Hepatocyte (in vitro differentiated cells): ENCODE measurements around the gene NME9.

ENCODE experiments used
- CTCF ChIP-seq: fragments of 200-600 bp; sonication (generic); IDR thresholded peaks from 2 replicates; pipeline ENCODE4 v1.5.1; 2016; ENCODE audit warnings: antibody characterized with exemption, mild to moderate bottlenecking; ENCODE audit not compliant: poor library complexity
- EZH2phosphoT487 ChIP-seq: fragments of 200-600 bp; sonication (generic); IDR thresholded peaks from one replicate; pipeline ENCODE4 v1.6.1; 2018; ENCODE audit warnings: antibody characterized with exemption, mild to moderate bottlenecking, low read depth, moderate library complexity; ENCODE audit not compliant: unreplicated experiment, severe bottlenecking

GRCh38 chr3:138338244-138338643 lies 8.6 kb upstream of the NME9 start:
- TF ChIP-seq CTCF: no peak
- no peak for TF ChIP-seq EZH2phosphoT487
